Thyroid gland (tissue), 4 donors: ENCODE data around the gene KCNJ12.
"Not testable (repeated sequence)": the region's sequence is repeated elsewhere in the genome, so short reads cannot be mapped to it uniquely, and the experiment has no call there.

Experiments used
- POLR2A ChIP-seq, 2 donors: fragments of 450-650 bp; IDR thresholded peaks; one replicate each; pipeline ENCODE4 v1.6.1; 2017; ENCODE audit warnings: antibody characterized with exemption in 2 of 2, mild to moderate bottlenecking in 2 of 2, moderate library complexity in 1 of 2
- TF ChIP-seq, protein P1 (sequence below), 6 experiments: fragments of 200-600 bp in 3 of 6; fragments of 450-650 bp in 3 of 6; sonication (generic) in 3 of 6; IDR thresholded peaks; one replicate each; pipeline ENCODE4 v1.5.1; 2016 to 2019; ENCODE audit warnings: antibody characterized with exemption in 6 of 6, mild to moderate bottlenecking in 2 of 6, inconsistent platforms in 1 of 6, moderate library complexity in 1 of 6

DNA sequence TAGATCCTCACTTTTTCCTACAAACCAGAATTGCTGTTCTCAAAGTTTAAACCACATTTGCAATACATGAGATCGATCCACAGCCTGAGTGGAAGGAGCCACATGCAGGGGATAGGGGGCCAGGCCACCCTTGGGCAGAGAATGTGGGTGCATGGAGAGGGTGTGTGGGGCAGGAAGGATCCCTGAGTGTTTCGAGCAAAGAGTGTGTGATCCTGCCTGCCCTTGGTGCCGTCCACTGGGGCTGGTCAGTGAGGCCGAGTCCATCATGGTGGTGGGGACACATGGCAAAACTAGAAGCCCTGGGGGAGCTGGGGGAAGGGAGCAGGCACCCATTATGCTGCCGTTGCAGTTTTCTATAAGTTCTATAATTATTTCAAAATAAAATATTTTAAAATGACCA lies 77.8 kb downstream of the KCNJ12 start:
- TF ChIP-seq, protein P1, sequence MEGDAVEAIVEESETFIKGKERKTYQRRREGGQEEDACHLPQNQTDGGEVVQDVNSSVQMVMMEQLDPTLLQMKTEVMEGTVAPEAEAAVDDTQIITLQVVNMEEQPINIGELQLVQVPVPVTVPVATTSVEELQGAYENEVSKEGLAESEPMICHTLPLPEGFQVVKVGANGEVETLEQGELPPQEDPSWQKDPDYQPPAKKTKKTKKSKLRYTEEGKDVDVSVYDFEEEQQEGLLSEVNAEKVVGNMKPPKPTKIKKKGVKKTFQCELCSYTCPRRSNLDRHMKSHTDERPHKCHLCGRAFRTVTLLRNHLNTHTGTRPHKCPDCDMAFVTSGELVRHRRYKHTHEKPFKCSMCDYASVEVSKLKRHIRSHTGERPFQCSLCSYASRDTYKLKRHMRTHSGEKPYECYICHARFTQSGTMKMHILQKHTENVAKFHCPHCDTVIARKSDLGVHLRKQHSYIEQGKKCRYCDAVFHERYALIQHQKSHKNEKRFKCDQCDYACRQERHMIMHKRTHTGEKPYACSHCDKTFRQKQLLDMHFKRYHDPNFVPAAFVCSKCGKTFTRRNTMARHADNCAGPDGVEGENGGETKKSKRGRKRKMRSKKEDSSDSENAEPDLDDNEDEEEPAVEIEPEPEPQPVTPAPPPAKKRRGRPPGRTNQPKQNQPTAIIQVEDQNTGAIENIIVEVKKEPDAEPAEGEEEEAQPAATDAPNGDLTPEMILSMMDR (IDR thresholded peaks at IDR 0.05): not testable (repeated sequence)
- not testable (repeated sequence) for TF ChIP-seq POLR2A (IDR thresholded peaks at IDR 0.05)
